T-helper 2 cell treated with Interferon-gamma antibody and Interleukin-4, amounts not matched to agents 5 μg/mL and 100 μg/mL, for 36 hours (primary cell): ENCODE results near the gene FNDC3B.

Source experiments
- DNase-seq: peaks from one replicate; pipeline ENCODE4 v3.0.0; 2021; ENCODE audit warnings: low spot score
- H3K27ac Mint-ChIP-seq: one replicate; pipeline ENCODE4 v1.8.0; 2021; ENCODE audit warnings: mild to moderate bottlenecking, mixed read lengths
- H3K27me3 Mint-ChIP-seq: one replicate; pipeline ENCODE4 v1.8.0; 2021; ENCODE audit warnings: low read depth, mixed read lengths
- H3K36me3 Mint-ChIP-seq: one replicate; pipeline ENCODE4 v1.8.0; 2021; ENCODE audit warnings: low read depth, mixed read lengths
- H3K4me1 Mint-ChIP-seq: one replicate; pipeline ENCODE4 v1.8.0; 2021; ENCODE audit warnings: low read depth, mixed read lengths
- H3K4me3 Mint-ChIP-seq: one replicate; pipeline ENCODE4 v1.8.0; 2022; ENCODE audit warnings: mild to moderate bottlenecking, moderate library complexity, mixed read lengths
- H3K9me3 Mint-ChIP-seq: one replicate; pipeline ENCODE4 v1.8.0; 2021; ENCODE audit warnings: mixed read lengths

FNDC3B gene

DNA sequence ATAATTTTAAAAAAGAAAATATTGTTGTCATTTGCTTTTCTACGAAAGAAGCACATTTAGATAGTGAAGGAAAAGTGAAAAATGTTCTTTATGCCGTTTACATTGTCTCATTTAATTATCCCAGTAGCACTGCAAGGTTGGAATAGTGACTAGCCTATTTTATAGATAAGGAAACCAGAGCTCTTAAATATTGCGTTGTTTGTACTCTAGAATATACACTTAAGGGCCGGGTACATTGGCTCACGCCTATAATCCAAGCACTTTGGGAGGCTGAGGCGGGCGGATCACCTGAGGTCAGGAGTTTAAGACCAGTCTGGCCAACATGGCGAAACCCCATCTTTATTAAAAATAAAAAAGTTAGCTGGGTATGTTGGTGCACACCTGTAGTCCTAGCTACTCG lies 127.5 kb downstream of the FNDC3B start:
- Mint-ChIP-seq H3K36me3 (no peaks in the 10 kb centered on the region), H3K27ac (no peak overlapping the region), H3K9me3 (no peaks in the 10 kb centered on the region), H3K4me3 (no peak overlapping the region), H3K4me1 (peaks cover 5% of the 10 kb centered on the region), H3K27me3 (no peaks in the 10 kb centered on the region)
- DNase-seq, result no peak

DNA sequence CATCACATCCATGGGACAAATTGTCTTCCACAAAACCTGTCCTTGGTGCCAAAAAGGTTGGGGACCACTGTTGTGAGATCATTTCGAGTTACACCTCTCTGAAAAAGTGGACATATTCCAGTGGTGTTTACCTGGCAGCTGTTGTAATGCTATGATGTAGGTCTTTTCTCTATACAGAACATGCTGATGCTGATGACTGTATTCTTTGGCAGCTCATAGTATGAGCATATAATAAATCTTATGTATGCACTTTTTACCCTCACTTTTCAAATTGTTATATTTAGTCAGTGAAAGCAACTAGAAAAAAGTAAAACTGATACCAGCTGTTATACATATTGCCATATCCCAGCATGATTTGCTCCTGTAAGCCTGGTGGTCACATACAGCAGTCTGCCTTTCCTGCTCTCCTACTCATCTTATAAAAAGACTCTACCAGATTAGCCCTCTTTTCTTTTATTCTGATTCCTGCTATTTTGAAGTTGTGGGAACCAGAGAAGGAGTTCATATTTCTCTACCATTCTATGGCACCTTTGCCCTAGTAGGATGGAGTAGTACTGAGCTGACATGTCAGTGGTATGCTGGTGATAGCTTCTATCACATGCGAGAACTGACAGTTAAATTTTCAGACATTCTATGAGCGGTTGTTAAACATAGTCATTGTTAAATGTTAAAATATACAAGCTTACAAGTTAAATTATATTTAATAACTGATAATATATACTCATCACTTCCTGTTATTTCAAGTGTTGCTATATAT lies 128.7 kb downstream of the FNDC3B start:
- no peaks in the 10 kb centered on the region for H3K27me3 Mint-ChIP-seq
- H3K27ac Mint-ChIP-seq, result no peak overlapping the region
- no peak for DNase-seq
- no peaks in the 10 kb centered on the region for H3K9me3 Mint-ChIP-seq
- H3K4me1 Mint-ChIP-seq, result peaks cover 5% of the 10 kb centered on the region
- H3K4me3 Mint-ChIP-seq, result no peak overlapping the region
- no peaks in the 10 kb centered on the region for H3K36me3 Mint-ChIP-seq

DNA sequence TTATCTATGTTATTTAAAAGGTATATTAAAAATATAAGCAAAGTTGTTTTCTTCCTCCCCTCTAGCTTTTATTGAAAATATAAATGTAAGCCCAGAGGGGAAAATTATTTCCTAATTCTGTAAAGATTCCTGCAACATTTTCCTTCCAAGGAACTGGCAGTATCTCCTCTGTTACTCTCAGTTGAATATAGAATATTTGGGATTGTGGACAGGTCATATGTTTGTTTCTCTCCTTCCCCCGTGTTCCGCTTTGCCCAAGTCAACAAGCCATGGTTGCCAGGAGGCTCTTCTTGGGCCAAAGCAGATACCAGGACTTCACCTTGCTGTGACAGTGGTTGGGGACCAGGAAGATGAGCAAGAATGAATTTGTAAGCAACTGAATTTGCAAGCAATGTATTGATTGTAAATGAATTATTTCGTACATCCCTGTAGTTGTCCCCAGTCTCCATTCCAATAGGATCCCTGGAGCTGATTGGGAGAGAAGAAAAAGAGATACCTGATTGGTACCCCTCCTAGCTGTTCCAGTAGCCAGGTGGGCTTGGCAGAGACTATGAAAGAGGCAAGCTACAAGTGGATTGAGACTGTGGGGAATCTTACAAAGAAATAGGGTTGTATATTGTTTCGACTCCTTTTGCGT lies 130.8 kb downstream of the FNDC3B start:
- no peaks in the 10 kb centered on the region for H3K36me3 Mint-ChIP-seq
- no peaks in the 10 kb centered on the region for H3K9me3 Mint-ChIP-seq
- no peaks in the 10 kb centered on the region for H3K27me3 Mint-ChIP-seq
- DNase-seq, result no peak
- H3K4me3 Mint-ChIP-seq, result no peak overlapping the region
- H3K27ac Mint-ChIP-seq, result no peak overlapping the region
- peaks cover 5% of the 10 kb centered on the region for H3K4me1 Mint-ChIP-seq

DNA sequence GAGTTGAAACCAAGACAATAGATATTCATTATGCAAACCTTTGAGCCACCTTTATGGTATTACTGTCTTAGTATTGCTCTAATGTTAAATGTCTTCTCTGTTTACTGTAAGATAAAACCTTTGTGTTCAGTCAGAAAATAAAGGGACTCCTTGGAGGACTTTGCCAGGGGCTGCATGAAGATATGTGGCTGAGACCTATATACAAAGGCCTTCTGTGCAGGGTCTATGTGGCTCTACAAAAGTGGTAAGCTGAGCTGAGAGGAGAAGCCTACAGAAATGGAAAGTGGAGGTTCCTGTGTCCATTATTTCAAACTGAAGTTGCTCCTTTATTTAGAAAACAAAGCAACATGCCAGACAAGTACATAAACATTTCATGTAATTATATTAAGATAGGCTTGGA lies 131.5 kb downstream of the FNDC3B start:
- no peak overlapping the region for H3K4me3 Mint-ChIP-seq
- H3K36me3 Mint-ChIP-seq, result no peaks in the 10 kb centered on the region
- peaks cover 5% of the 10 kb centered on the region for H3K4me1 Mint-ChIP-seq
- H3K27me3 Mint-ChIP-seq, result no peaks in the 10 kb centered on the region
- H3K9me3 Mint-ChIP-seq, result no peaks in the 10 kb centered on the region
- DNase-seq, result no peak
- no peak overlapping the region for H3K27ac Mint-ChIP-seq

DNA sequence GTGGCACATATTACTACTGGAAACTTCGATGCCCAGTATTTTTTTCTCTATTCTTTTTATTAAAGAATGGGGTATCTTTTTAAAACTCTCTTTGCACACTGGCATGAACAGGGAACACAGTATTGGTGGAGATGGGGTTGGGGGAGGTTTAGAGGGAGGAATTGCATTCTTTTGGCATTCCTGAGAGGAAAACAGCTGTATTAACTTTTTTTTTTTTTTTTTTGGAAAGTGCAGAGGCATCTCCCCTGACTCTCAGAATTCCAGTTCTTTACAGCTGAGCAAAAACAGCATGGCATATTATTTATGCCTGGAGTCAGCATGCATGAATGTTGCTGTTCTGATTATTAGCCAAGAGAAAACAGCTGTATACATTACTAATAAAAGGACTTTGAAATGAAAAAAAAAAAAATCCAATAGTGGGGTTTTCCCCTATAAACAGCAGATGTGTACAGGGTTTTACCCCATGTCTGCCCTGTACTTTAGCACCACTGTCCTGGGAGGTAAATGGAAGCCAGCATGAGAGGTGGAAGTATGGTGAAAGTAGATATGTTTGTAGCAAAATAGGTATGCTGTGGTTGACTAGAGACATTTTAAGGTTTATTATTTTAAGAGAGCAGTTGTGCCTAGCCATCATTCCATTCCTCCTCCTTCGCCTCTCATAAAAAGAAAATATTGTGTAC lies 132.2 kb downstream of the FNDC3B start:
- H3K9me3 Mint-ChIP-seq, result no peaks in the 10 kb centered on the region
- DNase-seq, result no peak
- no peaks in the 10 kb centered on the region for H3K27me3 Mint-ChIP-seq
- H3K4me3 Mint-ChIP-seq, result no peak overlapping the region
- no peaks in the 10 kb centered on the region for H3K36me3 Mint-ChIP-seq
- H3K4me1 Mint-ChIP-seq, result peaks cover 5% of the 10 kb centered on the region
- no peak overlapping the region for H3K27ac Mint-ChIP-seq

DNA sequence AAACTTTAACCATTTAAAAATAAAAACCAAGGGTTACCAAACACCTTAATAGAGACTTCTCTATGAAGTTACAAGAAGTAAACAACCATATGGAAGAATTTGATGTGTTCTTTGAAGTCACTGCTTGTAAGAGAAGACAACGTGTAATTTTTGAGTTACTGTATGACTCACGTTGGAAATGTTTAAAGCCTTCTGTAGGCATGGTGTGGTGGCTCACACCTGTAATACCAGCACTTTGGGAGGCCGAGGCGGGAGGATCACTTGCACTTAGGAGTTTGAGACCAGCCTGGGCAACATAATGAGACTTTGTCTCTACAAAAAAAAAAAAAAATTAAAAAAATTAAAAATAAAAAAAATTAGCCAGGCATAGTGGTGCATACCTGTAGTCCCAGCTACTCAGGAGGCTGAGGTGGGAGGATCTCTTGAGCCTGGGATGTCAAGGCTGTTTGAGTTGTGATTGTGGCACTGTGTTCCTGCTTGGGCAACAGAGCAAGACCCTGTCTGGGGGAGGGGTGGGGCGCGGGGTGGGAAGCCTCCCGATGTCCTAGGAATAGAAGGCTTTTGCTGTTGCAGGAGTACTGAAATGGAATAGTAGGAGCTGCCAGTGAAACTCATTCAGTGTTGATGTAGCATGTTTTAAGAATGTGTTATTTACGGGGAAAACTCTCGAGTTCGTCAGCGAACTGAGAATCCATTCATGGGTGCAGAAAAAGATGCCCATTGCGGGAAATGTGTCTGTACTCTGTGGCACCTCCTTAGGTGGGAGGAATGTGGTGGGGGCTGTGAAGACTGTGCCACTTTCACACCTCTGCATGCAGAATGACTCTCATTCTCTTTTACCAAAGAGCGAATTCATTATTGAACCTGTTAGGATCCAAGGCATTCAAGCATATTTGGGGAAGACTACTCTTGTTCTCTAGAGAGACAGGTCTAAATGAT lies 134.2 kb downstream of the FNDC3B start:
- no peaks in the 10 kb centered on the region for H3K9me3 Mint-ChIP-seq
- no peak overlapping the region for H3K27ac Mint-ChIP-seq
- no peak for DNase-seq
- H3K4me3 Mint-ChIP-seq, result no peak overlapping the region
- H3K4me1 Mint-ChIP-seq, result peaks cover 7% of the 10 kb centered on the region
- H3K36me3 Mint-ChIP-seq, result no peaks in the 10 kb centered on the region
- H3K27me3 Mint-ChIP-seq, result no peaks in the 10 kb centered on the region

DNA sequence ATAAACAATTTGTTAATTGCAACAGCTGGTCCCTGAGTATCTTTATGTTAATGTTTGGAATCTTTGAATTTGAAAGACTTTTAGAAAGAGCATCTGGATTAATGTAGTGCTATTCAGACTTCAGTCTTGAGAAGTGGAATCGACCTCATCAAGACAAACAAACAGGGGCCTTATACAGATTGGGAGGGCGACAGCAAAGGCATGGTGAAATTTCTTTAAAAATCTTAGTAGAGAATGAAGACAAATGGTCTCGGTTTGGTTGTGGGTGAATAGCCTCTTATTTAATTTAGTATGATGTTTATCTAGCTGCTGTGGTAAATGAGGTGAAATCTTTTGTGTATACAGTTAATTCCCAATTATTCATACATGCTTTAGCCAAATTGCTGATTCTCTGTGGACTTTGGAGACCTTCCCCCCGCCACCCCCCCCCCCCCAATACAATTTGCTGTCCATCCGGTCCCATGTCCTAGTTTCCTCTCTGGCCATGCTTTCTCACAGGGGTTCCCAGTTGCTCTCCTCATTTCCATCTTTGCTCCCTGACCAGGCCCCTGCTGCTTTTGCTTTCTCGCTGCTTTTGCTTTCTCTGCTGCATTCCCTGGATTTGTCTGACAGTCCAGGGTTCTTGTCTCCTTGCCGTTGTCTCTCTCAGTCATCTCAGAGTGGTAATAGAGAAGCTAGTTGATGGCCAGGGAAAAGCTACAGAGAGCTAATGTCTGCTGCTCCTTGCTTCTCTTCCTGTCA lies 135.3 kb downstream of the FNDC3B start:
- Mint-ChIP-seq H3K4me3 (no peak overlapping the region), H3K36me3 (no peaks in the 10 kb centered on the region), H3K4me1 (peaks cover 2% of the 10 kb centered on the region), H3K27me3 (no peaks in the 10 kb centered on the region), H3K9me3 (no peaks in the 10 kb centered on the region), H3K27ac (no peak overlapping the region)
- no peak for DNase-seq

DNA sequence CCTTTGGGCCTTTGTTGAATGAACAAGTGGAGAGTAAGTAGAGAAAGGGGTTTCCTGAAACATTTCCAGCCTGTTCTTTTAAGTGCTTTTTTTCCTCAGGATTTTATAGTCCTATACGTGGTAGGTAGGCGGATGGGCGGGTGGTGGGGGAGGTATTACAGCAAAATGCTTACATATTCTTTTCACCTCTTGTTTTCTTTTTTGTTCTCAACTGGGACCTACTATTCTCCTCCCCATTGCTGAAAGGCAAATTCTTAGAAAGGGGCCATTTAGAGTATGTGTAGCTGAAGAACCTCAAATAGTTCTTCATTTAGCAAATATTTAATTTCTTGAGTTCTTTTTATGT lies 135.8 kb downstream of the FNDC3B start:
- Mint-ChIP-seq H3K4me1 (peaks cover 2% of the 10 kb centered on the region), H3K27ac (no peak overlapping the region), H3K27me3 (no peaks in the 10 kb centered on the region), H3K36me3 (no peaks in the 10 kb centered on the region), H3K4me3 (no peak overlapping the region), H3K9me3 (no peaks in the 10 kb centered on the region)
- no peak for DNase-seq

DNA sequence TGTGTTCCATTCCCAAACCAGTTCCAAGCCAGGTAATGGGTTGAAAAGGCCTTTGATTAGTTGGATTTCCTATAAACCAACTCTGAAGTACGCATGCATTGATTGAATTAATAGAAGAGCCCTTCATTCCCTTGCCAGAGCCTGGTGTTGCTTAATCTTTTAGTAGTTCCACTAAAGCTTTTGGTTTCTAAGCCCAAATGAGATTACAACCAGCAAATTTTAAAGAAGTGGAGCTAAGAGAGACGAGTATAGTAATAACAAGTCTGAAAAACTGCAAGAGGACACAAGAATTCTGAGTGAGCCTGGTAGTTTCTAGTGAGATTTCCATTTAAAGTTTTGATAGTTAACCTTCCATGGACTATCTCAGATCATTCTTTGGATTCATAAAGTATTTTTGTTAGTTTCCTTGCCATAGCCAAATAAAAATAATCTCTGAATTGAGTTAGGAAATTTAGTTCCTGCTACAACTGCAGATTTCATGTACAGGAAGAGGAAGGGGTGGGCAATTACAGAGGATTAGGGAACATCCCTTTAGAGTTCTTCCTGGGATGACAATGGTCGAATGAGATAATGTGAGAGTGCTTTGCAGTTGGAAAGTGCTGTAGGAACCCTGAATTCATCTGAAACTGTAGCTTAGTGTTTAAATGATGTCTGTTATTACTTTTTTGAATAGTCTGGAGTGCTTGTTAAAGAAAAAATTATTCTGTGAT lies 136.8 kb downstream of the FNDC3B start:
- no peaks in the 10 kb centered on the region for H3K36me3 Mint-ChIP-seq
- DNase-seq, result no peak
- H3K4me1 Mint-ChIP-seq, result peaks cover 4% of the 10 kb centered on the region
- no peak overlapping the region for H3K4me3 Mint-ChIP-seq
- no peaks in the 10 kb centered on the region for H3K9me3 Mint-ChIP-seq
- H3K27ac Mint-ChIP-seq, result no peak overlapping the region
- H3K27me3 Mint-ChIP-seq, result no peaks in the 10 kb centered on the region

DNA sequence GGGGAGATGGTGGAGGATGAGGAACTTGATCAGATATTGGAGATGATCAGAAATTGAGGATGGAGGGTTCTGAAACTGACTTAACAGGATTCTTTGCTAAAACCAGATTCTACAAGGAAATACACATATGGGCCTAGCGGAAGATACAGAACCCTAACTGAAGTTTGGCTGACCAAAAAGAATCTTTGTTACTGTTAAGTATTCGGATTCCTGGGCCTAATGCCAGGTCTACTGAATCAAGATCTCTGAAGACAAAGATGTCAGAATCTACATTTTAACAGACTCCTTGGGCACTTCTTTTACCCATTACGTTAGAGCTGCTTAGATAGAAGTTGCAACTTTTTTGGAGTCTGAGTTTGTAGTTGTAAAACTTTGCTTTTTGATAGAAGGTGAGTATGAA lies 137.7 kb downstream of the FNDC3B start:
- Mint-ChIP-seq H3K4me3 (no peak overlapping the region), H3K27me3 (no peaks in the 10 kb centered on the region), H3K4me1 (peaks cover 6% of the 10 kb centered on the region), H3K36me3 (no peaks in the 10 kb centered on the region), H3K27ac (no peak overlapping the region), H3K9me3 (no peaks in the 10 kb centered on the region)
- no peak for DNase-seq

DNA sequence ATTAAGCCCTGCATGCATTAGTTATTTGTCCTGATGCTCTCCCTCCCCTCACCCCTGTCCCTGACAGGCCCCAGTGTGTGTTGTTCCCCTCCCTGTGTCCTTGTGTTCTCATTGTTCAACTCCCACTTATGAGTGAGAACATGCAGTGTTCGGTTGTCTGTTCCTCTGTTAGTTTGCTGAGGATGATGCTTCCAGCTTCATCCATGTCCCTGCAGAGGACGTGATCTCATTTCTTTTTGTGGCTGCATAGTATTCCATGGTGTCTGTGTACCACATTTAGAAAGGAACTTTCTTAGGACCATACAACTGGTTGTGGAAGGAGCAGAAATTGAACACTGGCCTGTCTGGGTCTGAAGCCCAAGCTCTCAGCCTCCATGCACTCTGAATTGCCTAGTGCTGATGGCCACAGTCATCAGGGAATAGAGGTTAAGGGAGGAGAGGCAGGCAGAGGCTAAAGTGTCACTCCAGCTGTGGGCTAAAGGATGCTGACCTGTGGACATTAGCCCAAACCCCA lies 138.5 kb downstream of the FNDC3B start:
- no peak overlapping the region for H3K4me3 Mint-ChIP-seq
- no peak overlapping the region for H3K27ac Mint-ChIP-seq
- H3K4me1 Mint-ChIP-seq, result peaks cover 6% of the 10 kb centered on the region
- H3K27me3 Mint-ChIP-seq, result no peaks in the 10 kb centered on the region
- H3K9me3 Mint-ChIP-seq, result no peaks in the 10 kb centered on the region
- no peaks in the 10 kb centered on the region for H3K36me3 Mint-ChIP-seq
- DNase-seq, result no peak

DNA sequence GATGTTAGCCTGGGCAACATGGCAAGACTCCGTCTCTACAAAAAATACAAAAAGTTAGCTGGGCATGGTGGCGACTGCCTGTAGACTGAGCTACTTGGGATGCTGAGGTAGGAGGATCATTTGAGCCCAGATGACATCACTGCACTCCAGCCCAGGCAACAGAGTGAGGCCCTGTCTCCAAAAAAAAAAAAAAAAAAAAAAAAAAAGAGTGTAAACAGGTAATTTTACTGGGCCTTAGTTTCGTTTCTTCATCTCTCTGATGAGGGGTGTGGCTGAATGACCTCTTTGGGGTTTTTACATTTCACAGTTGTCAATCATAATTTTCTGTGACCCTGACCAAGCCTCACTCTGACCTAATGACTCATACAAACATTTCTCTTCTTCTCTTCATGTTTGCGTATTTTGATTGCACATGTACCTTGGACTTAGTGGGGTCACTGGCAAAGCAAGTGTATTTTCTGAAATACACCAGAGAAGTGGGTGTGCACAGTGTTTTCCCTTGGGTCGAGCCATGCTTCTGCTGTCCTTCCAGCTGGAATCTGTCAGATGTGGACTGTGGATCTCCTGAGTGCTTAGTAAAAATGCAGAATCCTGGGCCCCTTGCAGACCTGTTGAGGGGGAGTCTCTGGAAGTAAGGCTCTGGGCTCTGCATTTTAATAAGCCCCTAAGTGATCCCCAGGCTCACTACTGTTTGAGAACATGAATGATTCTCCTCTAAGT lies 140.5 kb downstream of the FNDC3B start:
- Mint-ChIP-seq H3K4me3 (no peak overlapping the region), H3K4me1 (peaks cover 6% of the 10 kb centered on the region), H3K36me3 (peaks cover 1% of the 10 kb centered on the region), H3K9me3 (no peaks in the 10 kb centered on the region), H3K27ac (no peak overlapping the region), H3K27me3 (no peaks in the 10 kb centered on the region)
- no peak for DNase-seq
